ENCODE measurements around the gene PAXX.

The PAXX gene

DNA sequence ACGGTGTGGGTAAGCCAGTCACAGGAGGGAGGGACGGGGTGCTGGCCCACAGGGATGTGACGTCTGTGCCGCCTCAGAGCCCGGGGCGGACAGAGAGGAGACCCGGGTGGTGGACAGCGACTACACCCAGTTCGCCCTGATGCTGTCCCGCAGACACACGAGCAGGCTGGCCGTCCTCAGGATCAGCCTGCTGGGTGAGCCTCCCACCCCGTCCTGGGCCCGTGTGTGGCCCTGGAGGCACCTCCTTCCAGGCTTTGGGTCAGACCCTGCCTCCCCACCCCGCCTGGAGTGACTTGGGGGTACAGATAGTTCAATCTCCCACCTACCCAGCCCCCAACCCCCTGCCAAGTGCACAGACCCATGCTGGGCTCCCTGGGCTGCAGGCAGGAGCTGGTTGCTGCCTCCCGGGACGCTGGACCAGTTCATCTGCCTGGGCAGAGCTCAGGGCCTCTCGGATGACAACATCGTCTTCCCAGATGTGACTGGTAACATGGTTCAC, 38.4 kb upstream of the PAXX start:
- no peak for DNase-seq (ENCODE audit: low read depth in 2 of 2)

DNA sequence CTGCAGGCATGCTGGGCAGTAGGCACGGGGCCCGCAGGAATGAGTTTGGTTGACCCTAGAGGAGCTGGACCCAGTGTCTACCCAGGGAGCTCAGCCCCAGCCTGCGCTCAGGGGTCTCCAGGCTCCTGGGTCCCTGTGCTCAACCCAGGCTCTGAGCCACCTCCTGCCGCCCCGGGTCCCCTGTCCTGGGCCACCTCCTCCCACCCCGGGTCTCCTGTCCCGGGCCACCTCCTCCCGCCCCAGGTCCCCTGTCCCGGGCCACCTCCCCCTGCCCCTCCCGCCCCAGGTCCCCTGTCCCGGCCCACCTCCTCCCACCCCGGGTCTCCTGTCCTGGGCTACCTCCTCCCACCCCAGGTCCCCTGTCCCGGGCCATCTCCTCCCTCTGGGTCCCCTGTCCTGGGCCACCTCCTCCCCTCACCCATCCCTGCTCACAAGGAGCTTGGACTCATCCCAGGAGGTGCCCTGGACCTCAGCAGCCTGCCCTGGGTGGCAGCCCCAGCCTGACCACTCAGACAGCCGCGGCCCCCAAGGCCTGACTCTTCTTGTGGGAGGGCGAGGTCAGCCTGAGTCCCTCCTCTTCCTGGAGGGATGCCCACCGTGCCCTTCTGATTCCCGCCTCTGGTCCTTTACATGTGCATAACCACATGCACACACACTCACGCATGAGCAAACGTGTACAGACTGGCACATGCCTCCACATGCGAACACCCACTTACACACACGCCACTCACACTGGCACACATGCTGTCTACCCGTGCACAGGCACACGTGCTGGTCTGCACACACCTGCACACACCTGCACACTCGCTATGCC, 37.7 kb upstream of the PAXX start:
- DNase-seq (ENCODE audit: low read depth in 2 of 2) = no peak

DNA sequence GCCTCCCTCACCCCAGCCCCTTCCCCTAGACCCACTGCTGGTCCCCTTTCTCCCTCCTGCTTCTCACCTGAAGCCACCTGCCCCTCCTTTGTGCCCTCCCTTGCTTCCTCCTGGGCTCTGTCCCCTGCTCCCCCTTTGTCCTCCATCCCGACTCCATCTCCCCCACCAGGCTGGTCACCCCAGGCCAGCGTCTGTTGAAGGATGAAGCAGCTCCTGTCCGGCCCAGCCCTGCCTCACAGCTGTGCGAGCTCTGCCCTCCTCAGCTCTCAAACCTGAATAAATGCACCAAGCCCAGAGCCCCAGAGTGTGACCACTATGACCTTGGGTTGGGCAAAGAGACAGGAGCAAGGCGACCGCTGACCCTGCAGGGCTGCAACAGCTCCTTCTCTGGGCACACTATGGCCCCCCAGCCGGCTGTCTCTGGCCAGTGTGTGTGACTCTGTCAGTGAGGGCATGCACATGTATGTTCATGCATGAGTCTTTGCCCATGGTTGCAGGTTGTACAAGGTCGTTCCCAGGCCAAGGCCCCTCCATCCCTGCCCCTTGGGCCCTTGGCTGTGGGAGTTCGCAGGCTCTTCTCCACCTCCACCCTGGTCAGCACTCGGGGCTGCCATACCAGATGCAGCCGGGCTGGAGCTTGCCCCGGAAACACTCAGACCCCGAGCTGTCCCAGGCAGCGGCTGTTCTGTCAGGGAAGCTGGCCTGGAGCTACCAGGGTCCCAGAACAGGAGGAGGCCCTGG, 36.9 kb upstream of the PAXX start:
- no peak for DNase-seq (ENCODE audit: low read depth in 2 of 2)

DNA sequence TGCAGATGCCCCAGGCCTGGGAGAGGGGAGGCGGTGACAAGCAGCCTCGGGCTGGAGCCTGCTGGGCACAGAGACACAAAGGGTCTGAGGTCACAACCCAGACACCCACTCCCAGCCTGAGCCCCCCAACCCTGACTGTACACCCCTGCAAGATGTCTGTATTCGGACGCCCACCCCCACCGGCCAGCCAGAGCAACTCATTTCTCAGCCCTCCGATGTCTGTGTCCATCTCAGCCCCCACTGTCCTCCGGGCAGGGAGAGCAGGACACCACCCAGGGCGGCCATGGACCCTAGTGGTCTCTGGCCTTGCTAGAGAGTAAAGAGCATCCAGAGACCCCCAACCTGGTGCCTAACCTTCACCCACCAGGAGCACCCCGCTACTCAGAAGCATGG, 36.3 kb upstream of the PAXX start:
- DNase-seq (ENCODE audit: low read depth in 2 of 2) = no peak

DNA sequence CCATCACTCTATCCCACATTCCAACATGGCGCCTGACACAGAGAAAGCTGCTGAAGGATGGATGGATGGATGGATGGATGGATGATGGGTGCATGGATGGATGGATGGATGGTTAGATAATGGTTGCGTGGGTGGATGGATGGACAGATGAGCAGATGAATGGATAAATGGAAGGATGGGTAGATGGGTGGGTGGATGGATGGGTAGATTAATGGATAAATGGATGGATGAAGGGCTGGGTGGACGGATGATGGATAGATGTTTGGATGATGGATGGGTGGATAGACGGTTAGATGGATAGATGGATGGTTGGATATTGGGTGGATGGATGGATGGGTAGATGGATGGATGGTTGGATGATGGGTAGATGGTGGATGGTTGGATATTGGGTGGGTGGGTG, 35.6 kb upstream of the PAXX start:
- no peak for DNase-seq (ENCODE audit: low read depth in 2 of 2)

DNA sequence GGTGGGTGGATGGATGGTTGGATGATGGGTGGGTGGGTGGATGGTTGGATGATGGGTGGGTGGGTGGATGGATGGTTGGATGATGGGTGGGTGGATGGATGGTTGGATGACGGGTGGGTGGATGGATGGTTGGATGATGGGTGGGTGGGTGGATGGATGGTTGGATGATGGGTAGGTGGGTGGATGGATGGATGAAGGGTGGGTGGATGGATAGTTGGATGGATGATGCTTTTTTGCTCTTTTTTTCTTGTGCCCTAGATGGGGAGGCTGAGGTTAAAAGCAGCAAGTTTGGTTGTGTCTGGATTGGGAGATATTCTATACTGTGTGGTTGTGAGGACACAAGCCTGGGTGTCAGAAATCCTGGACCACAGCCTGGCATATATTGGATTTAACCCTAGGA, 34.8 kb upstream of the PAXX start:
- DNase-seq (ENCODE audit: low read depth in 2 of 2) = no peak

DNA sequence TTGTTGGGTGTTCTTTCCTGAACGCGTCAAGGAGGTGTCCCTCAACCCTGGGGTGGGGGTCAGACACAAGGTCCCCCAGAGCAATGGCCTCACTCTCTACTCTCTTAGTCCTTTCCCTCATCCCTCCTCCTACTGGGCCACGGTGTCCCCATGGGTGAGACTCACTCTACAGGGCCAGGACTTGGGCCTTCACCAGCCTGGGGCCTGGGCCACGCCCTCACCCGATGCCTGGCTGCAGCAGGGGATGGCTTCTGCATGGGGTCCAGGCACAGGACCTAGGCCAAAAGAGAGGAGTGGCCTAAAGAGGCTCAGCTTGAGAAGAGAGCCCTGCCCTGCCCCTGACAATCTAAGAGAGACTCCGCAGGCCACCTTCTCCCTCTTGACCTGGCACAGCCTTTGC, 34.3 kb upstream of the PAXX start:
- no peak for DNase-seq (ENCODE audit: low read depth in 2 of 2)

DNA sequence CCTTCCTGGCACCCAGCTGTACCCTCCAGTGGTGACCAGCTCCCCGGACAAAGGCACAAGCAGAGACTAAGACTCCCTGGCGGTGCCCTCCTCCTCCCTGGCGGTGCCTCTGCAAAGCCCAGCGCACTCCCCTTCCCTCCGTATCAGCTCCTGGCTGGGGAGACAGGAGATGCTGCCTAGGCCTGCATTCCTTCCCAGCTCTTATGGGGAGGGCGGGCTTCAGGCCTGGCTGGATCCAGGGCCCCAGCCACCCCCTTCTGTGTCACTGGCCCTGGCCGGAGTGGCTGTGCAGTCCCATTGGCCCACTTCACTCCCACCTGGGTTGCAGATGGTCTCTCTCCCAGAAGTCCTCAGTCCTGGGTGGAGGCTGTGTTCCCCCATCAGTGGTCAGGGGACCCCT, 33.7 kb upstream of the PAXX start:
- DNase-seq (ENCODE audit: low read depth in 2 of 2) = no peak

DNA sequence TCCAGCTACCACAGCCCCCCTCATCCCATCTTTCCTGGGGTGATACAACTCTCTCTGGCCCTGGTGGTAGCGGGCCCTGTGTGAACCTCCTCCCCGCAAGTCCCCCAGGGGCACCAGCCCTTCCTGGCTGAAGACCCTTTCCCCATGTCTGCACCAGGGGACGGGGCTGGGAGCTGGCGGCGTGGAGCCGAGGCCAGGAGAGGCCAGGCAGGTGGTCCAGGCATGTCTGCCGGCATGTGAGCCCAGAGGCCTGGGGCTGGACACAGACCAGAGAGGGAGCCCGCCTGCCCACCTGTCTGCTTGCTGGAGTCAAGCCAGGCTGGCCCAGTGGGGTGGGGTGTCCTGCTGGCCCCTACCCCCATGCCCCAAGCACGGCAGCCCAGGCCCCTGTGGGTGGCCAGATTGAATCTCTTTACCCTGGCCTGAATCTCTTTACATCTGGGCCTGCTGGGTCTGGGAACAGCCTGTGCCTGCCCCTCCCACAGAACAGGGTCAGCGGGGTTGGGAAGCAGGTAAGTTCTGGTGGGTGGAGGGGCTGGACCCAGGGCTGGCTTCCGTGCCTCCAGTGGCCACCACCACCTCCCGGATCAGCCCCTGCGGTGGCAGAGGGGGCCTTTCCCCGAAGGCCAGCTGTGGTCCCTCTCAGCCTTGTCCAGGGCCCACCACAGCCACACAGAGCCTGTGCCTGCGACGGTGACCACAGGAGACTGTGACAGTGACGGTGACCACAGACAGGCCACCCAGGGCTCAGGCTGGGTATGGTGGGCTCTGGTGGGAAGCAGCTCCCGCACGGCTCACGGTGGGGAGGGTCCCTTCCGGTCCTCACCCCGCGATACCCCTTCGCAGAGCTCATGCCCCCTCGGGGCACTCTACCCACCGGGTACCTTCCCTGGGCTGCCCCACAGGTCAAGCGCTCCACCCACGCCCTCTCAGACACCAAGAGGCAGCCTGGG, 33.0 kb upstream of the PAXX start:
- DNase-seq (ENCODE audit: low read depth in 2 of 2) = no peak

DNA sequence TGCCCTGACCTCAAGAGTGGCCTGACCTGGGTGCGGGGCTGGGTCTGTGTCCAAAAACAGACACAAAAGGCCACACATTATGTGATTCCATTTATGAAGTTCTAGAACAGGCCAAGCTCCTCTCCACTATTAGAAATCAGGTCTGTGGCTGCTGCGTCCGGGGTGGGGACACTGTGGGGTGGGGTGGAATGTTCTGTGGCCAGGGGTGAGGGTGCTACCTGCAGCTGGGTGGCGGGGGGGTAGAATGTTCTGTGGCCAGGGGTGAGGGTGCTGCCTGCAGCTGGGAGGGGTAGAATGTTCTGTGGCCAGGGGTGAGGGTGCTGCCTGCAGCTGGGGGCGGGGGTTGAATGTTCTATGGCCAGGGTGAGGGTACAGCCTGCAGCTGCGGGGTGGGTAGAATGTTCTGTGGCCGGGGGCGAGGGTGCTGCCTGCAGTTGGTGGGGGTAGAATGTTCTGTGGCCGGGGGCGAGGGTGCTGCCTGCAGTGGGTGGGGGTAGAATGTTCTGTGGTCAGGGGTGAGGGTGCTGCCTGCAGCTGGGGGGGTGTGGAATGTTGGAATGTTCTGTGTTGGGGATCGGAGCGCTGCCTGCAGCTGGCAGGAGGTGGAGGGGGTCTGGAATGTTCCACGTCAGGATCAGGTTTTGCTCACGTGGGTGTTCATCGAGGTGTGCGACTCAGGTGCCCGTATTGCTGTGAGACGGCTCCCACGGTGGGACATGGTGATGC, 31.8 kb upstream of the PAXX start:
- no peak for DNase-seq (ENCODE audit: low read depth in 2 of 2)

DNA sequence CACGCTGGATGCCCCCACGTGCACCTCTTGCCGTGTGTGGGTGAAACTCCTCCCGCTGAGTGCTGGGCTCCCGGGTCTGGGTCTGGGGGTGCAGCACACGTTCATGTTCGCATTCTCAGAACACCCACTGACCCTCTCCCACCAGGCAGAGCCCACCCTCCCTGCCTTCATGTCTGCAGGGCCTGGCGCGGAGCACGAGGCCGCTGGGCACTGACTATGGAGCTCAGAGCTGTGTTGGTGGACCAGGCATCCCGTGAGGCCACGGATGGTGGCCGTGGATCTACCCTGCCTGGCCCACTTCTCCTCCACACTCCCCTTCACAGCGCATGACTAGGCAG, 31.3 kb upstream of the PAXX start:
- no peak for DNase-seq (ENCODE audit: low read depth in 2 of 2)

DNA sequence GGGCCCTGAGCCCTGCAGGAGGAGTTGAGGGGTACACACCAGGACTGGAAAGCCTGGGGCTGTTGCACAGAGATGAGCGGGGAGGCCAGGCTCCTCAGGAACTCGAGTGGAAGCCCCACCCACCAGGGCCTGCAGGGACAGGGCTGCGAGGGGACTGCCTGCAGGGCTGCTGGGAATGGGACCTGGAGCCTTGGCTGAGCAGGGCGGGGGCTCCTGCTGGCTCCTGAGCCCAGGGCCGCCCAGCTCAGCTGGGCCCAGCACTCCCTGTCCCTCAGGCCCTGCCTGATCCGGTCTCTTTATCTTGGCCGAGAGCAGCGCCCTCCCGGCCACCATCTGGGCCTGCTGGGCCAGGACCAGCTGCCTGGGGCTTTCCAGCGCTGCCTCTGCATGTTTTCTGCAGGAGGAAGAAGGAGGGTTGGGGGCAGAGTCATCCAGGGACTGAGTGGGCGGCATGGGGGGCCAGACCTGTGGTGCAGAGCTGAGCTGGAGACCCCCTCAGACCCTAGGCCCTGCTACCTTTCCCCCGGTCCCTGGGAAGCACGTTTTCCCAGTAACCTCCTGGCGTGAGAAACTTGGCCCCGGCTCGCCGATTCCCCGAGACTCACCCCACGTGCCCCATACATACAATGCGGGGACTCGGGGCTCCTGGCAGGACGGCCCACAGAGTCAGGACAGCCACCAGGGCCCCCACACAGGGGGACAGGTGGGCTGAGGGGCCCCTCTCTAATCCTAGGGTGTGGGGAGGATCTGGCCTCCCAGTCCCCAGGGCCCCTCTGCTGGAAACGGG, 30.8 kb upstream of the PAXX start:
- DNase-seq (ENCODE audit: low read depth in 2 of 2) = no peak

DNA sequence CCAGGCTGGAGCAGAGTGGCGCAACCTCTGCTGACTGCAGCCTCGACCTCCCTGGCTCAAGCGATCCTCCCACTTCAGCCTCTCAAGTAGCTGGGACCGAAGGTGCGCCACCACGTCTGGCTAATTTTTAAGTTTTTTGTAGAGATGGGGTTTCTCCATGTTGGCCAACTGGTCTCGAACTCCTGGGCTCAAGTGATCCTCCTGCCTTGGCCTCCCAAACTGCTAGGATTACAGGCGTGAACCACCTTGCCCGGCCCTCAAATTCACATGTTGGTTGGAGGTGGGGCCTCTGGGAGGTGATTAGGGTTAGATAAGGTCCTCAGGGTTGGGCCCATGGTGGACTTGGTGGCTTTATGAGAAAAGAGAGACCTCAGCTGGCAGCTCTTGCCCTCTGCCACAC, 30.1 kb upstream of the PAXX start:
- no peak for DNase-seq (ENCODE audit: low read depth in 2 of 2)

DNA sequence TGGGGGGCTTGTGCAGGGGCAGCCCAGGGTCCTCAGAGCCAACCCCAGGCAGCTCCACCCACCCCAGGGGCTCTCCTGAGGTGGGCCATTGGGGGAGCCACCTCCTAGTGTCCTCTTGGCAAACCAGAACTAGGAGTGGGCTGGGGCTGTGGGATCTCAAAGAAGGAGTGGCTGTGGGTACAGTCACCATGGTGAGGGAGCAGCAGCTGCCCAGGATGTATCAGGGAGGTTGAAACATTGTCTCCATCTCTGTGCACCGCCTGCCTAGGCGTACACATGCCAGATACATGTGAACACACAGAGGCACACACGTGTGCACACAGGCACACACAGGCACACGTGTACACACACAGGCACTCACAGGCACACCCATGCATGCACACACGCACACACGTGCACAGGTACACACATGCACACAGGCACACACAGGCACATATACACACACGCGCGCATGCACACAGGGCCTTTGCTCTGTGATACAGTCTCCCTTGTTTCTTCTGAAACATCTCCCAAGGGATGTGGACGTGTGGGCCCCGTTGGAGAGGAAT, 29.4 kb upstream of the PAXX start:
- DNase-seq (ENCODE audit: low read depth in 2 of 2) = no peak

DNA sequence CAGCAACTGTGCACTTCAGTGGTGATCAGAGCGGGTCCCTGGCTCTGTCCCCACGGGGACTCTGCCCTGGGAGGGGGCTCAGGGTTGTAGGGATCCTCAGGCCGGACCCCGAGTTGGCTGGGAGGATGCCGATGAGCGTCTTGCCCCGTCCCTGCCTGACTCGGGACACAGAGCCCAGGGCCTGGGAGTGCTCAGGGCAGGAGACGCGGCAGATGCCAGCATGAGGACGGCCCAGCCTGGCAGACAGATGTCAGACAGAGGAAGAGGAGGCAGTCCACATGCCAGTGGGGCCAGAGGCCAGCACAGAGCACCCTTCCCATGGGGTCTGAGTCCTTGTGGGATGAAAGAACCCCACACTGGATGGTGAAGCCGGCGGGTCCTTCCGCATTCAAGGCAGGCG, 28.9 kb upstream of the PAXX start:
- no peak for DNase-seq (ENCODE audit: low read depth in 2 of 2)

DNA sequence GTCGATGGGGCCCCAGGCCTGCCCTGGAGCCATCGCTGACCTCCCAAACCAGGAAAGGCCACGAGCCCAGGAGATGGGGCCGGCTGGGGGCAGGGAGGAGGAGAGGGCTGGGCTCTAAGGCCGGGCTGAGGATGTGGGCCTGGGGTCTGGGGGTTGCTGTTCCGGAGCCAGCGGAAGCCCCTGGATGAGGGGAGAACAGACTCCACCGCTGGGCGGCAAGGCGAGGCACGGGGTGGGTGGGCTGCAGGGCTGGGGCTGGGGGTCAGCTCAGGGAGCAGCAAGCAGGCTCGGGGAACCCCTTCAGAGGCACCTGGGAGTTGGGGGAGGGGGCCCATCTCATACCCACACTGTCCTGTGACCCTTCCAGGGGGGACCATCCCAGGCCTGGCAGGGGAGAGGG, 28.5 kb upstream of the PAXX start:
- DNase-seq (ENCODE audit: low read depth in 2 of 2) = no peak

DNA sequence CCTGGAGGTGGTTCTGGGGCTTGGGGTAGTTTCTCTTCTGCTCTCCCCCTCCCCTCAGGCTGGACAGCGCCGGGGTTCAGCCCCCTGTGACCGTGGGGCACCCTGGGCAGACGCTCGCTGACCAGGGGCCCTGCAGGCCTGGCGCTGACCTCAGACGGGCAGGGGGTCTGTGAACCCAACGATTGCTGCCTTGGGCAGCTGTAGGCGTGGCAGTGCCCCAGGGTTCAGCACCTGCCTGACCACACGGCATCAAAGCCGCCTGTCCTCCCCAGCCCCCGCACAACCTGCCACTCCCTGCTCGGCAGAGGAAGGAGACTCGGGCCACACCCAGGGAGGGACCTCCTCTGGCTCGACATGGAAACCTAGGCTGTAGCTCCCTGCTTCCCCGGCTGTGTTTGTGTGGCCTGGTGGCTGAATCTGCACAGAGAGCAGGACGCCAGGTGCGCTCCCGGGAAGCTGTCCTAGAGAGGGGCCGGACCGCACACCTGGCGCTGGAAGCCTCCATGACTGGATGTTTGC, 28.0 kb upstream of the PAXX start:
- DNase-seq (ENCODE audit: low read depth in 2 of 2) = no peak

DNA sequence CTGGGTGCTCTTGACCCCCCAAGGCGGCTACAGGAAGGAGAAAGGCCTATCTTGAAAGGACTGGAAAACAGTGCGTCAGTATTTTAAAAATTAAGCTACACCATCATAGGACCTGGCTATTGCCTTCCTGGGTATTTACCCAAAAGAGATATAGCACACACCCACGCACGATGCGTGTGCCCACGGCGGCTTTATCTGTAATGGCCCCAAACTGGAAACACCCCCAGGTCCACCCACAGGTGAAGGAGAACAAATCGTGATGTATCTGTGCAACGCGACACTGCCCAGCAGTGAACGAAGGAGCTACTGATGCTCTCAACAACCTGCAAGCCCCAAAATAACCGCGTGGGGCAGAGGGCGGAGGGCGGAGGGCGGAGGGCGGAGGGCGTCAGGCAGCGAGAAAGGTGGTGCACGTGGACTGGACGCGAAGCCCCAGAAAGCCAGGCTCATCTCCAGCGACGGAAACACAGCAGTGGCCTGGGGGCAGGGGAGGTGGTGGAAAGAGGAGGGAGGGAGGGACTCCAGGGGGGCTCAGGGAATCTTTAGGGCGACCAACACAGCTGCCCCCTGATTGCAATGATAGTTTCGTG, 27.3 kb upstream of the PAXX start:
- DNase-seq (ENCODE audit: low read depth in 2 of 2) = no peak

DNA sequence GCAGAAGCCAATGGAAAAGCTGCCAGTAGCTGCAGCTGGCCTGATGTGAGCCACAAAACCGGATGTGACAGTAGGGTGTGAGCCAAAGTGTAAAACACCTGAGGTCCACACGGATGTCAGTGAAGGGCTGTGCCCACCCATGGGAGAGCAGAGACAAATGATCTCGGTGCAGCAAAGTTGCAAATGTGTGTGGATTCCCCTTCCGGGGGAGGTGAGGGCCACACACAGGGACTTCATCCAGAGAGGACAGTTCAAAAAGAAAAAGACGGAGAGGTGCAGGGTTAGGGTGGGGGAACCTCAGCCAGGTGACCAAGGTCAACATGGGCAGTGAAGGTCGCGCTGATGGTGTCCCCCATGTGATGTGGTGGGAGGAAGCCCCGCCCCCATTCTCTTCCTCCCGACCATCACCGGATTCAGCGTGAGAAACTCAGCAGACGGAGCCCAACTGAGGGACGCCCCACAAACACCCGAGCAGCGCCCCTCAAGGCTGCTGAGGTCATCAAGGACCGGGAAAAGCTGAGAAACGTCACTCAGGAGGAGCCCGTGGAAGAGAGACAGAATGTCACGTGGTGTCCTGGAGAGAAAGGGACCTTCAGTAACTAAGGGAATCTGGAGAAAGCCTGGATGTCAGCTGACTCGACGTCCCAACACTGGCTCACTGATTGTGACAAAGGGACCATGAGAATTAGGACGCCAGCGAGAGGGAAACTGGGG, 26.3 kb upstream of the PAXX start:
- no peak for DNase-seq (ENCODE audit: low read depth in 2 of 2)
